HG03439 (cell line): ENCODE results near the gene TNN.
"Not testable (repeated sequence)": the region's sequence is repeated elsewhere in the genome, so short reads cannot be mapped to it uniquely, and the experiment has no call there.

Experiments
- ATAC-seq: cut with Tn5 transposase; IDR thresholded peaks from one replicate; pipeline ENCODE4 v1.9.1; 2021; ENCODE audit warnings: mild to moderate bottlenecking, moderate library complexity; ENCODE audit not compliant: unreplicated experiment

Gene TNN

GRCh38 chr1:175108331-175108820 lies 40.7 kb downstream of the TNN start:
- not testable (repeated sequence) for ATAC-seq

GRCh38 chr1:175114996-175115395 lies 47.4 kb downstream of the TNN start:
- ATAC-seq = no peak

DNA sequence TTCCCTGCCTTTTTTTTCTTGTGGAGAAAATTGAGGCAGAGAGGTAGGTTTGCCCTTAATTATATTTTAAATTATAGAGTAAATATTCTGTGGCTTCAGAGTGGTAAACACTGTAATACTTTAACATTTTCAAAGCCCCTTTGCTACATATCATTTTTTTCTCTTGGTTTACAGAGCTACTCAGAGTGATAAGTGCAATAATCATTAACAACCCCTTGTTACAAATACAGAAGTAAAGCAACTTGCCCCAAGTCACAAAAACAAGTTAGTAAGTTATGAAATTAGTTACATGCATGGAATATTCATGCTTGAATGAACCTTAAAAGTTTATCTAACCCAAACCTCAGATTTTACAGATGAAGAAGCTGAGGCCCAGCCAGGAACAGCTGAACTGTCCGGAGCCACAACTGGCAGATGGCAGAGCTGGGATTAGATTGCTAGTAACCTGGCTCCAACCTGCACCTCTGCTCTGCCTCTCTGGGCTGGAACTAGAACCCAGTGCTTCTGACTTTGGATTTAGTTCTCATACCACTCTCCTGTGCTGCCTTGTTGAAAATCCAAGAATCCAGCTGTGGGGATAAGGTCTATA lies 48.7 kb downstream of the TNN start:
- no peak for ATAC-seq

GRCh38 chr1:175116903-175117302 lies 49.3 kb downstream of the TNN start:
- ATAC-seq = no peak

- no peak for ATAC-seq
These were observed 51.0 kb downstream of the TNN start for GRCh38 chr1:175118375-175119367.

- ATAC-seq = no peak
These were observed 52.9 kb downstream of the TNN start for GRCh38 chr1:175120511-175120910.

- no peak for ATAC-seq
These were observed 57.2 kb downstream of the TNN start for GRCh38 chr1:175124861-175125260.

GRCh38 chr1:175126347-175126746 lies 58.7 kb downstream of the TNN start:
- ATAC-seq = no peak

- no peak for ATAC-seq
These were observed 59.9 kb downstream of the TNN start for GRCh38 chr1:175127565-175127964.

GRCh38 chr1:175128523-175128922 lies 60.9 kb downstream of the TNN start:
- no peak for ATAC-seq

DNA sequence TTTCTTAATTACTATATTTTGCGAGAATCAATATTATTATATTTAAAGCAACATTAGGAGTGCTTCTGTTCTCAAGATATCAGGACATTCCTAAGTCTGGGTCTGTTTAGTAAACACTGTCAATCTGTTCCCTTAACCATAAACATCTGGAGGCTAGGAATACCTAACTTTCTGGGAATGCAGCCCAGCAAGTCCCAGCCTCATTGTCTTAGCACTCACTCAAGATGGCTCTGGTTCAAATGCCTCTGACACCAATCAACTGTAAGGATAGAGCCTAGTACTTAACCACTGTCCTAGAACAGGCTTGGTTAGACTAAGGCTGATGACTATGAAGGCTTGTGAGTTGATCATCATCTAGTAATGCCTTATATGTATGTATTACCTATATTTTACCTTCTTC lies 61.5 kb downstream of the TNN start:
- ATAC-seq = no peak

DNA sequence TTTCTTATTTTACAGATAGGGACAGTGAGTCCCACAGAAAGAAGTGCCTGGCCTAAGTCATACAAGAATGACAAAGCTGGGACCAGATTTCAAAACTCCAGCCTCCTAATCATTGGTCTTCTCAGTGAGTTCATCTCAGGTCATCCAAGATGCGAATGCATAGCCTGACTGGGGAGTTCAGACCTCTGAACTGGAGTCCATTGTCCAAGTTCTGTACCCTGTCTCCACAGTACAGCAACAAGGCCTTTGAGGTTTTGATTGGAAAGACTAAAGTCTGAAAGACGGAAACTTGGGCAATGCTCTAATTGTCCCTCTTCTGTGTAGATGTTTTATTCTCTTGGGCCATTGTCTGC lies 62.0 kb downstream of the TNN start:
- no peak for ATAC-seq

DNA sequence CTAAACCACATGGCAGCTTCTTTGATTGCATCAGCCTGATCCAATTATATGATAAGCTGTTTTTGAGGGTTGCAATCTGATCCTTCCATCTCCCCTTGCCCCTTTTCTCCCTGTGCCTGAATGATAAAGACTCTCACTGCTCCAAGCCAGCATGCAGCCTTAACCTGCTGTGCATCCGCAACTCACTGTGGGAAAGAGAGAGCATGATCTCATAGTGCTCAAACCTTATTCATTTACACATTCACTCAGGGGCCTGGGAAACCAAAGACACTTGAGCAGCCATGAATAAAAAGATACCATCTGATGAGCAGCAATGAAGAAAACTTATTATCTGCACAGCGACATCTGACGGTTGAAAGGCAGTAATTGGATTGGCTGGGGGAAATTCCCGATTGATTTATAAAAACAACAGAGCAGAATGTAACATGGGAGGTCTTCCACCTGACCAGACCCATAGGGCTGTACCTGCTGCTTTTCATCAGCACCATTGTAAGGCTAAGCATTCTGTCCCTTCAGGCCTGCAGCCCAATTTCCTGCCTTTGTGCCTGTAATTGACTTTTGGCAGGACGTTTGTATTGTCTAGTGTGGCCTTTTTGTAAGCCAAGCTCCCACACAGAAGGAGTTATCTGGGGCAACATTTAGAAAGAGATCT lies 62.5 kb downstream of the TNN start:
- no peak for ATAC-seq

DNA sequence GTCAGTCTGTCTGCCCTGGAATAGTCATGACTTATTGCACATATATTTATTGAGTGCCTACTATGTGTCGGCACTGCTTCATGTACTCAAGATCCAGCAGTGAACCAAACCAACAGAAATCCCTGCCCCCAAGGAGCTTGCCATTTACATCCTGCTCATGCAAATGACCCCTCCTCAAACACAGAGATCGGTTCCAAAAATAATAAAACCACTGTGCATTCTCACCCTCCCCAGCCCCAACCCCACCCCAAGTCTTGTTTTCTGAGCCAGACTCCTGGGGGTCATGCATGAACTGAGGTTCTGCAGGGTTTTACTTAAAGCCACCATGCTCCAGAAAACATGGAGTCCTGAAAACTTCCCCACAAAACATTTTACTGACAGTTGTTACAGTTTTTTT lies 63.0 kb downstream of the TNN start:
- no peak for ATAC-seq

DNA sequence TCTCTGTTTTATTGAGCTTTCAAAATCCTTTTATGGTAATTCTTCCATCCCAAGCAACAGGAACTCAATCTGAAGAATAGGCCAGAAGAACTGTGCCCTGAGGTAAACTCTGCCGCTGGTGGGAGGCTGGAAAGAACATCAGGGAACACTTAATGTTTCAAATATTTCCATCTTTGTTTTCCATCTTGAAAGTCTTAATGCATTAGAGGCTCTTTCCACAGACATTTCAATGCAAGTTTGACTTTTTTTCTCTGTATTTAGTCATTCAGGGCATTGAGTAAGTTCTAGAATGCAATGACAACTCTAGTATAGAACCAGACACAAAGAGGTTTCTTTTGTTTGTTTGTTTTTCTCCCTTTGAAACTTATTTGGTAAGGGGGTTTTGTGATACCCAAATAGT lies 63.5 kb downstream of the TNN start:
- ATAC-seq = no peak

GRCh38 chr1:175132436-175132835 lies 64.8 kb downstream of the TNN start:
- no peak for ATAC-seq

DNA sequence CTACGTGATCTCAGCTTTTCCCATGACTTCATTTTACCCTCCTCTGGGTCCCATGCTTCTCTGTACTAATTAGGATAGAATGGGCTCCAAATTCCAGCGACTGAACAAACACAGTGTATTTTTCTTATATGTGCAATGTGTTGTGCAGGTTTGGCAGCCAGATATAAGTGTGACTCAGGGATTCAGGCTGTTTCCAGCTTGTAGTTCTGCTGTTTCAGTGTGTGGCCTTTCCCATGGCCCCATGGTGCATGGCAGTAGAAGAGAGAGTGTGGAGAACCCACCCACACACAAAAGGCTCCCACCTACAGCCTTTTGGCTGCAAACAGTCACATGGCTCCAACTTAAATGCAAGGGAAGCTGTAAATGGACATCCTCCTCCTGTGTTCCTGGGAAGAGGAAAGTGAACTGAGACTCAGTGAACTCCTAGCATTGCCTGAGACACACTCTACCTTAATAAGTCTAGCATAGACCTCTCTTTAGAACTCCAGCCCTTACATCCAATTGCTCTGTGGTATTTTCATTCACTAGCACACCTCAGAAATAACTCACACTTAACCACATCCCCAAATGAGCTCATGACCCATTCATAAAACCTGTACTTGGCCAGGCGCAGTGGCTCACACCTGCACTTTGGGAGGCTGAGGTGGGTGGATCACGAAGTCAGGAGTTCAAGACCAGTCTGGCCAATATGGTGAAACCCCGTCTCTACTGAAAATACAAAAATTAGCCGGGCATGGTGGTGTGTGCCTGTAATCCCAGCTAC lies 66.2 kb downstream of the TNN start:
- ATAC-seq = no peak

GRCh38 chr1:175134500-175134899 lies 66.9 kb downstream of the TNN start:
- ATAC-seq = no peak

GRCh38 chr1:175136246-175136645 lies 68.6 kb downstream of the TNN start:
- ATAC-seq = no peak

- ATAC-seq = no peak
These were observed 69.7 kb downstream of the TNN start for GRCh38 chr1:175137369-175137768.

GRCh38 chr1:175138579-175138978 lies 70.9 kb downstream of the TNN start:
- no peak for ATAC-seq
